Measurements from ENCODE around the gene CUX1.
"Not testable (repeated sequence)": the region's sequence is repeated elsewhere in the genome, so short reads cannot be mapped to it uniquely, and the experiment has no call there.

The CUX1 gene

DNA sequence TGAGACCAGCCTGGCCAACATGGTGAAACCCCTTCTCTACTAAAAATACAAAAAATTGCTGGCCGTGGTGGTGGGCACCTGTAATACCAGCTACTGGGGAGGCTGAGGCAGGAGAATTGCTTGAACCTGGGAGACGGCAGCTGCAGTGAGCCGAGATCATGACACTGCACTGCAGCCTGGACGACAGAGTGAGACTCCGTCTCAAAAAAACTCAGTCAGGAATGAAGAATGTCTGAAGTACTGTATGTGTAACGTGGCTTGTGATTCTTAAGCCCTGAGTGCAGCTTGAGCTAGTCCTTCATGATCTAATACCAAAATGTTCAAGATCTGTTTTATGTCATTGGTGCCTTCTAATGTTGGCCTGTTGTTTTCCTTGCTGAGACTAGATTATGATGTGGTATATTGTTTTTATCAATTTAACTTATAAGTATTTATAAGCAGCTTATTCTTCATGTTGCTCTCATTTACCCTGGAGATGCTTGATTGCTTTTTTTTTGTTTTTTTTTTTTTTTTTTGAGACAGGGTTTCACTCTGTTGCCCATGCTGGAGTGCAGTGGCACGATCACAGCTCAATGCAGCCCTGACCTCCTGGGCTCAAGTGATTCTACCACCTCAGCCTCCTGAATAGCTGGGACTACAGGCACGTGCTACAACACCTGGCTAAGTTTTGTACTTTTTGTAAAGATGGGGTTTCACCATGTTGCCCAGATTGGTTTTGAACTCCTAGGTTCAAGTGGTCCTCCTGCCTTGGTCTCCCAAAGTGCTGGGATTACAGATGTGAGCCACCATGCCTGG lies 513.4 kb downstream of the CUX1 start:
- not testable (repeated sequence) for DNase-seq (ENCODE audit: low read depth, low spot score)

Data from astrocyte of the hippocampus (primary cell).